ENCODE measurements around the gene GAMT.

DNA sequence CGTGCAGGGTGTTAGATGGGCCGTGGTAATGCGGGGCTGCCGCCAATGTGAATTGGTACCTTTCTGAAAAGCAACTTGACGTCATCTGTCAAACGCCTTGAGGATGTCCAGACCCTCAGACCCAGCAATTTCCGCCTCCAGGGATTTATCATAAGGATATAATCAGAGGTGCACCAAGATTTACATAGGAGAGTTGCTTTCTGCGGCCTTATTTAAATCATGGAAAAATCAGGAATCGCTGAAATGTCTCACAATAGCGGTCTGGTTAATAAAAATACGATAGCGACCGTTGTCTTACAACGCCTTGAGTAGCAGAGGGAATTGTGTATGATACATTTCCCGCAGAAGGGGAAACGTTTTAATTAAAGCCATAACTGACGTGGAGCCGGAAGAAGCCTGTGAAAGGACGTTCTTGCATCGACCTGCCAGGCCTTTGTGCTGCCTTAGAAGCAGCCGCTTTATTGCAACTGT, 49.9 kb downstream of the GAMT start:
- TF ChIP-seq, protein P1, sequence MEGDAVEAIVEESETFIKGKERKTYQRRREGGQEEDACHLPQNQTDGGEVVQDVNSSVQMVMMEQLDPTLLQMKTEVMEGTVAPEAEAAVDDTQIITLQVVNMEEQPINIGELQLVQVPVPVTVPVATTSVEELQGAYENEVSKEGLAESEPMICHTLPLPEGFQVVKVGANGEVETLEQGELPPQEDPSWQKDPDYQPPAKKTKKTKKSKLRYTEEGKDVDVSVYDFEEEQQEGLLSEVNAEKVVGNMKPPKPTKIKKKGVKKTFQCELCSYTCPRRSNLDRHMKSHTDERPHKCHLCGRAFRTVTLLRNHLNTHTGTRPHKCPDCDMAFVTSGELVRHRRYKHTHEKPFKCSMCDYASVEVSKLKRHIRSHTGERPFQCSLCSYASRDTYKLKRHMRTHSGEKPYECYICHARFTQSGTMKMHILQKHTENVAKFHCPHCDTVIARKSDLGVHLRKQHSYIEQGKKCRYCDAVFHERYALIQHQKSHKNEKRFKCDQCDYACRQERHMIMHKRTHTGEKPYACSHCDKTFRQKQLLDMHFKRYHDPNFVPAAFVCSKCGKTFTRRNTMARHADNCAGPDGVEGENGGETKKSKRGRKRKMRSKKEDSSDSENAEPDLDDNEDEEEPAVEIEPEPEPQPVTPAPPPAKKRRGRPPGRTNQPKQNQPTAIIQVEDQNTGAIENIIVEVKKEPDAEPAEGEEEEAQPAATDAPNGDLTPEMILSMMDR (conservative IDR thresholded peaks at IDR 0.05 in 1 of 2, IDR thresholded peaks at IDR 0.05 in 1 of 2; ENCODE audit: low read depth in 1 of 2, low read length in 2 of 2): no peak
- TF ChIP-seq EZH2 (IDR thresholded peaks at IDR 0.05; ENCODE audit: low read length, missing control alignments): no peak
